GM21619 (cell line): ENCODE measurements around the gene ZNF791.
"Not testable (repeated sequence)": the region's sequence is repeated elsewhere in the genome, so short reads cannot be mapped to it uniquely, and the experiment has no call there.

Experiments used
- ATAC-seq: cut with Tn5 transposase; IDR thresholded peaks from one replicate; pipeline ENCODE4 v1.9.1; 2021; ENCODE audit not compliant: unreplicated experiment

ZNF791 gene

DNA sequence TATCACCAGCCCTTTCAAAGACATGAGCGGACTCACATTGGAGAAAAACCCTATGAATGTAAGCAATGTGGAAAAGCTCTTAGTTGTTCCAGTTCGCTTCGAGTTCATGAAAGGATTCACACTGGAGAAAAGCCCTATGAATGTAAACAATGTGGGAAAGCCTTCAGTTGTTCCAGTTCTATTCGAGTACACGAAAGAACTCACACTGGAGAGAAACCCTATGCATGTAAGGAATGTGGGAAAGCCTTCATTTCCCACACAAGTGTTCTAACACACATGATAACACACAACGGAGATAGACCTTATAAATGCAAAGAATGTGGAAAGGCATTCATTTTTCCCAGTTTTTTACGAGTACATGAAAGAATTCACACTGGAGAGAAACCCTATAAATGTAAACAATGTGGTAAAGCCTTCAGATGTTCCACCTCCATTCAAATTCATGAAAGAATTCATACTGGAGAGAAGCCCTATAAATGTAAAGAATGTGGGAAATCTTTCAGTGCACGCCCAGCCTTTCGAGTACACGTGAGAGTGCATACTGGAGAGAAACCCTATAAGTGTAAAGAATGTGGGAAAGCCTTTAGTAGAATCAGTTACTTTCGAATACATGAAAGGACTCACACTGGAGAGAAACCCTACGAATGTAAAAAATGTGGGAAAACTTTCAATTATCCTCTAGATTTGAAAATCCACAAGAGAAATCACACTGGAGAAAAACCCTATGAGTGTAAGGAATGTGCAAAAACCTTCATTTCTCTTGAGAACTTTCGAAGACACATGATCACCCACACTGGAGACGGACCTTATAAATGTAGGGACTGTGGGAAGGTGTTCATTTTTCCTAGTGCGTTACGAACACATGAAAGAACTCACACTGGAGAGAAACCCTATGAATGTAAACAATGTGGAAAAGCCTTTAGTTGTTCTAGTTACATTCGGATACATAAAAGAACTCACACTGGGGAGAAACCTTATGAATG lies 17.6 kb downstream of the ZNF791 start:
- no peak for ATAC-seq

DNA sequence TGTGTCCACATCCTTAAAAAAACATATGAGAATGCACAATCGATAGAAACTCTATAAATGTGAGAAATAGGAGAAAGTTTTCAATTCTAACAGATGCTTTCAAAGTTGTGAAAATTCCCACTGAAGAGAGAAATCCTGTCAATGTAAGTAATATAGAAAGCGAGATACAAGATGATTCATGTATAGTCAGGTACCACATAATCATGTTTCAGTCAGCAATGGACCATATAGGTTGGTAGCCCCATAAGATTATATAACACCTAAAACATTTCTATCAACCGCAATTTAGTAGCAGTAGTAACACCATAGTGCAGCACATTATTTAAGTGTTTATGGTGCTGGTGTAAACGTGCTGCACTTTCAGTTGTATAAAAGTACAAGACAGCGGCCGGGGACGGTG lies 18.5 kb downstream of the ZNF791 start:
- no peak for ATAC-seq

DNA sequence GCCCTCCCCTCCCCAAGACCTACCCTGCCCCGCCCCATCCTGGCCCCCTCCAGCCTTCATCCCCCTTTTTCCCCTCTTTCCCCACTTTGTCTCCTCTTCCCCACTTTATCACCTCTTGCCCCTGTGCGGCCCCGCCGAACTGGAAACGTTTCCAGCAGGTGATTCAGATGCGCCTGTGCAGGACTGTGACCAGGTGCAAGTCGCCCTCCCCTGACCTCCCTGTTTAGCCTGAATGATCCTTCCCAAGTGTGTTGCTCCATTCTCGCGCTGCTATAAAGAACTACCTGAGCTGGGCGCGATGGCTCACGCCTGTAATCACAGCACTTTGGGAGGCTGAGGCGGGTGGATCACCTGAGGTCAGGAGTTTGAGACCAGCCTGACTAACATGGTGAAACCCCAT lies 25.9 kb downstream of the ZNF791 start:
- ATAC-seq, result no peak

DNA sequence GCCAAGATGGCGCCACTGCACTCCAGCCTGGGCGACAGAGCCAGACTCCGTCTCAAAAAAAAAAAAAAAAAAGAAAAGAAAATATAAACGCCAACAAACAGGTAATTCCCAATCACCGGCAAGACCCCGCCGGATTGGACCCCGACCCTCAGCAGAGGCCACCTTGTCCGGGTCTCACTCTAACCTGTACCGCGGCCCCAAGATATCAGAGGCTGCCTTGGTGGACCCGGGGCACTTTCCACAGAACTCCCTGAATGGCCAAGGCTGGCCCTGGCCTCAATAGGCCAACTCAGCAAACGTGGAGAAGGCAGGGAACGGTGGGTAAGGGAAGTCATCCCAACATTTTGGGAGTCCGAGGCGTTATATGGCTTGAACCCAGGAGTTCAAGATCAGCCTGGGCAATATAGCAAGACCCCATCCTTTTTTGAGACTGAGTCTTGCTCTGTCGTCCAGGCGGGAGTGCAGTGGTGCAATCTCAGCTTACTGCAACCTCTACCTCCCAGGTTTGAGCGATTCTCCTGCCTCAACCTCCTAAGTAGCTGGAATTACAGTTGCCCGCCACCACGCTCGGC lies 28.0 kb downstream of the ZNF791 start:
- ATAC-seq, result no peak

DNA sequence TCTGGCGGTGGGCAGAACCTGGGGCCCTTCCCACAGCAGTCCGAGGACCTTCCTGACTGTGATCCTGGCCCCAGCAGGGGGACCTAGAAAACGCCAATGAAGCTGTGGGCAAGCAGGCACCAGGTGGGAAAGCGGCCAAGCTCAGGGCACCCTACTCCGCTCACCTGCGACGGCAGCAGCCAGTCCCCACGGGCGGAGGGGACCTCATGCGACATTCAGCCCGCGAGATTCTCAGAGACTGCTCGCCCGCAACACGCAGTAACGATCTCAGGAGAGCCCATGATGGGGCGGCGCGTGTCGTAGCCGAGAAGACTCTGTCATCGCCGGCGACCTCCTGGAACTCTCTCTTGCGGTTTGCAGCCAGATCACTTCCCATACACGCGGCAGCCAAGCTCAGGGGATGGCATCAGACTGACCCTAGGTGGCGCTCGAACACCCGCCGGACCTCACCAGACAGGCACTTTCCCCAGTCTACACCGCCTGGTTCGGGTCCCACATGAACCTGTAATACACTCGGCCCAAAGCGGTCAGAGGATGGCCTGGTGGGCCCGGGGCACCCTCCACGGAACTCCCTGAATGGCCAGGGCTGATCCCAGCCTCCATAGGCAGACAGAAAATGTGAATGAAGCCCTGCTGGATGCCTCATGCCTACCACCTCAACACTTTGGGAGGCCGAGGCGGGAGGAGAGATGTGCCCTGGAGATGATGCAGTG lies 29.3 kb downstream of the ZNF791 start:
- ATAC-seq, result no peak

DNA sequence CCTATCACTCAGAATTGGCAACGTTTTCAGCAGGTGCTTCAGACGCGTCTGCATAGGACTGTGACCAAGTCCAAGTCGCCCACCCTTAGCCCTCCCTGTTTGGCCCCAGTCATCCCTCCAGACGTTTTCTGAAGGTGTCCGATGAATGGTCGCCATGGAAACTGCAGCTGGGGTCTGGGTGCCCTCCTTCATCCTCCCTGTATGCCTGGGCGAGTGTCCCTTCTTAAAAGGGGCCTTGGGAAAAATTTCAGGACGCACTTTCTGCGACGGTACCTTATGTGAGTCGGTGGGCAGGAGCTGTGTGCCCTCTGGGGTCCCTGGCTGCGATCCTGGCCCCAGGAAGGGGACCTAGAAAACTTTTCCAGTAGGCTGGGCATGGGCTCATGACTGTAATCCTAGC lies 30.7 kb downstream of the ZNF791 start:
- ATAC-seq, result no peak

DNA sequence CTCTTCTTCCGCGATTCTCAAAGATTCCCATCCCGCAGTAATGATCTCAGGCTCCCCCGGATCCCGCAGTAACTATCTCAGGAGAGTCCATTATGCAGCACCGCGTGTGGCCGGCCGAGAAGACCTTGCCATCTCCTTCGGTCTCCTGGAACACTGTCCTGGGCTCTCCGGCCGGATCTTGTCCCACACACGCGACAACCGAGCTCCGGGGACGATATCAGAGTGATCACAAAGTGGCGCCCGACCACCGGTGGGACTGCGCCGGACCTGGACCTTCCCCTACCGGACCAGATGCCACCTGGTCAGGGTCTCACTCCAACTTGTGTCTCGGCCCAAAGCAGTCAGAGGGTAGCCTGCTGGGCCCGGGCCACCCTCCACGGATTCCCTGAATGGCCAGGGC lies 31.8 kb downstream of the ZNF791 start:
- no peak for ATAC-seq

DNA sequence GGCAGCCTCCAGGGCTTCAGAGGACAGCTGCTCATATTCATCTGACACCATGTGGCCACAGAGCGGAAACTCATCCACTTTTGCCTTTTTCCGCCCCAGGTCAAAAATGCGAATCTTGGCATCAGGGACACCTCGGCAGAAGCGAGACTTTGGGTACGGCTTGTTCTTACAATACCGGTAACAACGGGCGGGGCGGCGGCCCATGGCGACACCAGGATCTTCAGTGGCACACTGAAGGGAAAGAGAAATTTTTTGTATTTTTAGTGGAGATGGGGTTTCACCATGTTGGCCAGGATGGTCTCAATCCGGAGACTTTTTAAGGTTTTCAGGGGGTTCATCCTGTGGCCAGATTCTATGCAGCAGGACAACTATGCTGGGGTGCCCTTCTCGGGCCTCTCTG lies 33.0 kb downstream of the ZNF791 start:
- not testable (repeated sequence) for ATAC-seq

DNA sequence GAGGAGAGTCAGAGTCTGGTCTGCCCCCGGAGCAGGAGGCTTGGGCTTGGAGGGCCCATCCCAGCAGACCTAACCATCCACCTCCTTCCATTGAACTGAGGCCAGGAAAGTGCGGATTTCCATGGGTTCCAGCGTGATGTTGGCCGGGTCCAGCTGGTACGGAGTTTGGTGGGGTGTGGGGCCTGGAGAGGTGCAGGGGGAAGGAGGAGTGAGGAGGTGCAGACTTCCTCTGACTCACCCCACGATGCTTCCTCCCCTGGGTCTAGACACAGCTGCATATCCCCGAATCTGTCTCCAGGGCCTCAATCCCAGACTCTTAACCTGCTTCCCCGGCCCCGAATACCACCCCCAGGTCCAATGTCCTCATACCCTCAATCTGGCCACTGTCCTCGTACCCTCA lies 35.8 kb downstream of the ZNF791 start:
- ATAC-seq, result no peak

DNA sequence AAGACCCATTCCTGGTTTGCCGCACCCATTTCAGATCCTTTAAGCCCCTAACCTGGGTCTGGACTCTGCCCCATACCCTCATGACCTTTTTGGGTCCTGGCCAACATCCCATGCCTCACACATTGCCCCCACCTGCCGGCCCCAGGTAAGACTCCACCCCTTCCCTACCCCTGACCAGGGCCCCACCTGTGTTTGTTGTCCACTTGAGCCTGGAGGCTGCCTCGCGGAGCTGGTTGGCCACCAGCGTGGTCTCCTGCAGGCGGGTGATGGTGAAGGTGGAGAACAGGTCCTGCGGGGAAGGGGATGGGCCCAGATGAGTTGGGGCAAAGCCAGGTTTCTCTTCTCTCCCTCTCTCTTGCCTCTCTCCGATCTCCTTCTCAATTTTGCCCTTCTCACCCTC lies 36.3 kb downstream of the ZNF791 start:
- ATAC-seq, result no peak

DNA sequence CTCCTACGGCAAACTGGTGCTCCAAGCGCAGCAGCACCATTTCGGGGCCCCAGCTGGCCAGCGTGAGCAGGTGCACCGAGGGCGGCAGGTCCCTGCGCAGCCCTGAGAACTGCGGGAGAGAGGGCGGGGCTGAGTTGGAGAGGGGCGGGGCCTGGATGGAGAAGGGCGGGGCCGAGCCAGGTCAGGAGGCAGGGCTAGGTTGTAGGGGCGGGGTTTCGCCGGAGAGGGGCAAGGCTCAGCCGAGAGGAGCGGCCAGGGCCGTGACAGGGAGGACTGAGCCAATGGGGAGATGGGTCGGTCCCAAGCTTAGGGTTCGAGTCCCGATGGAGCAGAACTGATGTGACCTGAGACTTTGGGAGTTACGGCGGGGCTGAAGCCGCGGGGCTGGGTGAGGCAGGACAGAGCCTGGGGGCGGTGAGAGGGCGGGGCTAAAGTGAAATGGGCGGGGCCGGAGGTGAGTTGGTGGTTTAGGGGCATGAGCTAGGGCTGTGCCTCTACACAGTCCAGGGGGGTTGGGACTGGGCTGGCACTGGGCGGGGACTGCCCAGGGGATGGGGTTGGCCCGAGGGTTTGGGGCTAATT lies 36.9 kb downstream of the ZNF791 start:
- no peak for ATAC-seq

DNA sequence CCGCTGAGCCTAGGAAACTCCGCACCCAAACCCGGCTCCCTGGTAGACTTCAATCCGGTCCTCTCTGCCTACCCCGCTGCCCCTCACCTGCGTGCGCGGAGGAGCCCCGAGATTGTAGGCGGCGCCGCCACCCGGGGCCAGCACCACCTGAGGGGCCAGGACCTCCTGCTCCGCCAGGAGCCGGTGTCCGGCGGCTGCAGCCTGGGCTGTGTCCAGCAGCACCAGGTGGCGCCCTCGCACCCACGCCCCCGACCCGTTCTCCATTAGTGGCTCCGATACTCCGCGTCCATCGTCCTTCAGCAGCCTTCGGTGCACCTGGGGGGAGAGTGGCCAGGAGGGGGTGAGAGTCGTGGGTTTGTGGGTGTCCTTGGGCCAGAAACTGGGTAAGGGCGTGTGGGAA lies 37.4 kb downstream of the ZNF791 start:
- no peak for ATAC-seq

DNA sequence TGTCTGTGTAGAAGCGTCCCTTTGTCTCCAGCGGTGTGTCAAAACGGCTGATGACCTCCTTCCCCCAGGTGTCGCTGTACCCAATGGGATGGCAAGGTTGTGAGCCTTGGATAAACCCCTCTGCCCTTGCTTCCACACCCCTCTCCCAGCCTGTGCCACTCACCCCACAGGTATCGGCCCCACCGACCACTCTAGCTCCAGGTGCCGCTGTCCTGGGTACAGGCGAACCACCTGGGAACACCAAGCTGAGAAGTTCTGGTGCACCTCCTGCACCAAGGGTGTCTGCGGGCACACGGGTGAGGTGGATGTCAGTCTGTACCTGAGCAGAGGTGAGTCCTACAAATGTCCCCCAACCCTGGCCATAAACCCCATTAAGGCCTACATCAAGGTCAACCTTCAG lies 39.2 kb downstream of the ZNF791 start:
- no peak for ATAC-seq

DNA sequence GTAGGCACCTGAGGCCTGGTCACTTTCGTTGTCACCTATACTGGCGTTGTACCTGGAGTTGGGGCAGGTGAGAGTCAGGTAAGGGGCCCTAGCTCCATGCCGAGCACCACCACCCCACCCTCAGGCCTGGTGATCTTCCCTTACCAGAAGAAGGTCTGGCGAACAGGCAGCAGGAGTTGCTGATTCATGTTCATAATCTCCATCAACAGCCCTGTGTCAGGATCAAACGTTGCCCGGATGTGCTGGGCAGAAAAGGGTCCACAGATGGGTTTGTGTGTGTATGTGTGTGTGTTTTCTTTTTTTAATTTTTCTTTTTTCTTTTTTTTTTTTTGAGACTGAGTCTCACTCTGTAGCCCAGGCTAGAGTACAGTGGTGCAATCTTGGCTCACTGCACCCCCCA lies 41.5 kb downstream of the ZNF791 start:
- ATAC-seq, result no peak

DNA sequence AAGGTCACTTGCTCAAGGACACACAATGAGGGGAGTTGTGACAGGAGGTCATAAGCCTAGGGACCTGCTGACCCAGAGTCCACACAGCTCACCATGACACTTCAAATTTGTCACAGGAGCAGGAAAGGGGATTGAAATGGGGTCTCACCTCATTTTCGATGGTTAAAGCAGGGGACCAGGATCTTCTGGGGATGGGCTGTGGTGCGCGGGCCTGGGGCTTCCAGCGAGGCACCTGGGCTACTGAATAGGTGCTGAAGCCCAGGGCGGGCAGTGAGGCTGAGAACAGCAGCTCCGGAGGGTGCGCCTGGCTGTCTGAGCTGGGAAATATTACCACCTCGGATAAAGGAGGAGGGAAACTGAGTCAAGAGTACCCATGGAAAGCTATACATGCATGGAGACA lies 44.8 kb downstream of the ZNF791 start:
- ATAC-seq, result no peak

DNA sequence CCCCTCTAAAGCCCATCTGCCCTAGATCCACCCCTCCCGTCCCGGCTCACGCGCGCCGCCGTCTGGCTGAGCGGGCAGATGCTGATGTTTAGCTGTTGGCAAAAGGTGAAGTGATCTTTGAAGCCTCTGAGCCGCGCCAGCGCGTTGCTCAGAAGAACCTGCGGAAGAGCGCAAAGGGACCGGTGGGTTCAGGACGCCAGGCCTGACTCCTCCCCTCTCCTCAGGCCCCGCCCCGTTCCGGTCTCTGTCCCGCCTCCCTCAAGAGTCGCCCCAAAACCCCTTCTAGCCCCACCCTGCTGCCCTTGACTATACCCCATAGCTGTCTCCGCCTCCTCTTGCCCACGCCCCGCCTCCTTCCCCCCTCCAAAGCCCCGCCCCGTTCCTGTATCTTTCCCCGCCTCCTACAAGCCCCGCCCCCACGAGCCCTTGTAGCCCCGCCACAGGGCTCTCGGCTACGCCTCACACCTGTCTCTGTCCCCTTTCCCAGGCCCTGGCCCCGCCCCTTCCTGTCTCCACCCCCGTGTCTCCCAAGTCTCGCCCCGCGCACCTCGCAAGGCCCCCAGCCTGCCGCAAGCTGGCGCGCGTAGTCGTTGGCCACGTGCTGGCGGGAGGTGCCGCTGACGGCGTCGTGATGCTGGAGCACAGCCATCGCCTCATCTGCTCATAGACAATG lies 46.3 kb downstream of the ZNF791 start:
- ATAC-seq, result no peak

DNA sequence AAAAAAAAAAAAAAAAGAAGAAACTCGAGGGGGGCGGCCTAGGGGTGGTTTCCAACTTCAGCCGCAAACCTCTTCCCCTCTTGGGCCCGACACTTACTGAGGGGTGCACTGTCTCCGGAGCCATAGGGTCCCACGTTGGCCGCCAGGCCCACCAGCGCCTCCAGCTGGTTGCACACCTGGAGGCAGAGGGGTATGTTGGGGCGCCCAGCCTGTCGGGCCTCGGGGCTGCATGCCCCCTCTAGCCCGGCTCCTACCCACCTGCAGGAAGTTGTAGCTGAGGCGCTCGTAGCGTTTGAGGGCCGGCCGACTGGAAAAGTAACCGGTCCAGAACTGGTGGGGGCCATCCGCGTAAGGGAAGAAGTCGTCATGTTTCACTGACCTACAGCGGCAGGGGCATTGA lies 47.2 kb downstream of the ZNF791 start:
- ATAC-seq, result no peak

DNA sequence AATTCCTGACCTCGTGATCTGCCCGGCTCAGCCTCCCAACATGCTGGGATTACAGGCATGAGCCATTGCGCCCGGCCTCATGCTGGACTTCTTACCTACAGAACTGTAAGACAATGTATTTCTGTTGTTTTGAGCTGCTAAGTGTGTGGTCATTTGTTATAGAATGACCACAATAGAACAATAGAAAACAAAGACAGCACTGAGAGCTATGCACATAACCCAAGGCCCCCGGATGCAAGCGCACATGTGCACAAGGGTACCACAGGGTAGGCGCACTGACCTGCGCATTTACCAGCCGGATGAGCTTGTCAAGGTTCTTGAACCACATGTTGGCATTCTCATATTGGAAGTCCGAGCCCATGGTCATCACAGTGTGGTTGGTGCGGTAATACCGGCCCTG lies 50.3 kb downstream of the ZNF791 start:
- no peak for ATAC-seq

DNA sequence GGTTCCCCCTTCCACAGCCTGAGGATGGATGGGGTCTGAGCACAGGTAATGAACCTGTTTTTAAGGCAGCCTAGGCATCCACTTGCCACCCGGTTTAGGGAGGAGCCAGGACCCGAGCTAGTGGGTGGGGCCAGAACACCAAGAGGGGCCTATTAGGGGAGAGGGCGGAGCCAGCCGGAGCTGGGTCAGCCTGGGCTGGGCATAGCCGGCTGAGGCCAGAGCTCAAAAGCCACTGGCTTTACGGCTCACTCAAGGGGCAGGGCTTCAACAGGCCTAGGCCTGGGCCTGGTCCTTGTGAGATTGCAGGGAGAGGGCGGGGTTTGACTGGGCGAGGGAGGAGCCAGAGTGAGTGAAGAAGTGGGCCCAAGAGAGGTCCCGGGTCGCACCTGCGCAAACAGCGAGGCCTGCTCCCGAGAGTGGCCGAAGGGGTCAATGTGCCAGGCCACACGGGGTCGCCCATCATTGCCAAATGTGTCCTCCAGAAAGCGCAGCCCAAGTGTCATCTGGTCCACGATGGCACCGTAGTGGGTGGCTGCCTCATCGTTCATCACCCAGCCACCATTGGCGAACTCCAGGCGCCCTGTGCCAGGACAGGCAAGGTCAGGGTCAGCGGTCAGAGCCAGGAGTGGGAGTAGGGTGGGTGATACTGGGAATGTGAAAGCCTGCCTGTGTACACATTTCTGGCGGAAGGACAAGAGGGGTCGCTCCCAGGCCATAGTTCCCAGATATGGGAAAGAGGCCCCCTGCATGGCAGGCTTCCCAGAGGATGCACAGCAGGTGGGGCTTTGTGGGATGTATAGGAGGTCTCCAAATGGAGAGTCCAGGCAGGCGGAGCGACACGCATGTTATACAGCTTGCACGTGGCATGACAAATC lies 53.9 kb downstream of the ZNF791 start:
- no peak for ATAC-seq

DNA sequence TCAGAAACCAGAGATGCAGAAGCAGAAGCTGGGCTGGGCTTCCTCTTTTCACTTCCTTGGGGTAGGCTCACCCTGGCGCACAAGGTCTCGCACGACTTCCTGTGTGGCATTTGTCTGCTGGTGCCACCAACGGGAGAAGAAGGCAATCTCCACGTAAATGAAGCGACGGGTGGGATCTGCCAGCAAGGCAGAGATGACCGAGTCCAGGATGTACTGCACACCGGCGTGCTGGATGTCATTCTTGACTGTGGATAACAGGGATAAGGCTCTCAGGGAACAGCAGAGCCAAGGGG lies 54.5 kb downstream of the ZNF791 start:
- no peak for ATAC-seq
